Cortex of kidney (tissue), 1 donor: ENCODE data around the gene VPS8.
"Not testable (repeated sequence)": the region's sequence is repeated elsewhere in the genome, so short reads cannot be mapped to it uniquely, and the experiment has no call there.

Experiments
- DNase-seq: peaks from one replicate; lab custom pipeline; 2025; lab: John Stamatoyannopoulos, UW

The VPS8 gene

DNA sequence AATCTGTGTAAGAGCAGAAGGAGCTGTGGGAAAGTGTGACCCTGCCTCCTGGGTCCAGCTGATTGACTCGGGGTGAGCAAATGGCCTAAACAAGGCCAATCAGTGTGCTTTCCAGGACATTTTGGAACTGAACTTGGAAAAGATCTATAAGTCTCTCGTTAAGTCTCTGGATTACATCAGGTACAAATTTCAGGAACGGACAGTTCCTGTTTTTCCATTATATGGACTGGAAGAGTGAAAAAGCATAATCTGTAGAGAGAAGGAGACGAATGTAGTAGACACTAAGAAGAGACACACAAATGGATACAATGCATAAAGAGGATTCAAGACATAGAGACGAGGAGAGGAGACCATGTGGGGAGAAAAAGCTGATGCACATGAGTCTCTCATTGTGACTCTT lies 173.6 kb downstream of the VPS8 start:
- no peak for DNase-seq

DNA sequence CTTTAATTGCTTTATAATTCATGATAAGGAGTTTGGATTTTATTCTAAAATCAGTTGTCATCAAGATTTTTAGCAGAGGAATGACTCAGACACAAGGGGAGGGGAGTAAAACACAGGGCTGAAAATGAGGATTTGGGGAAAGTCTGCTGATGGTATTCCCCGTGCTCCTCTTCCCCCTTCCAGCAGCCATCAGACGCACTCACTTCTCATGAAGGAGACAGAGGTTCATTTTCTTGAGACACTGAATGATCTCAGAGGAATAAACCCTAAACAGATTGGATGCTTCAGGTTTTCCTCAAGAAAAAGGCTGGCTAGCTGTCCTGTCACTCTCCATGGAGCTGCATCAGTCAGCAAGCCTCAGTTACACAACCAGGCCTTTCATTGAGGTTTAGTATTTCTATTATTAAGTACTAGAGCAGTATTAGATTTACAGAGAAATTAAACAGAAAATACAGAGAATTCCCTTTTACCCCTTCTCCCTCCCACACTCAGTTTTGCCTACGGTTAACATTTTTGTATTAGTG lies 174.5 kb downstream of the VPS8 start:
- no peak for DNase-seq

DNA sequence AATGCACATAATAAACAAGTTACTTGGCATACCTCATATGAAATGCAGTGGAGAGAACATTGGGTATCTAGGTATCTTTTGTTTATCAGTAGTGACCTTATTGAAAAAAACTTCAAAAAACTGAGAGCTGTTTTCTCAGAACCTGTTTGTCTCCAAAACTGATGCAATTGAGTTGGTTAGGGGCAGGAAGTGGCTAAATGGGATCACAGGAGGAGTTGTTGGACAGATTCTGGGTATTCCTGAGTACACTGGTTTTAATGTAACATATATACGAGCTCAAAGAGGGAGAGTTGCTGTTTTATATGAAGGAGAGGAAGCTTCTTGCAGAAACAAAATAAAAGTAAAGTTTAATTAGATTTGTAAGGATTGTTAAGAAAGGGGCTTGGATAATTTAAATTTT lies 181.4 kb downstream of the VPS8 start:
- no peak for DNase-seq

DNA sequence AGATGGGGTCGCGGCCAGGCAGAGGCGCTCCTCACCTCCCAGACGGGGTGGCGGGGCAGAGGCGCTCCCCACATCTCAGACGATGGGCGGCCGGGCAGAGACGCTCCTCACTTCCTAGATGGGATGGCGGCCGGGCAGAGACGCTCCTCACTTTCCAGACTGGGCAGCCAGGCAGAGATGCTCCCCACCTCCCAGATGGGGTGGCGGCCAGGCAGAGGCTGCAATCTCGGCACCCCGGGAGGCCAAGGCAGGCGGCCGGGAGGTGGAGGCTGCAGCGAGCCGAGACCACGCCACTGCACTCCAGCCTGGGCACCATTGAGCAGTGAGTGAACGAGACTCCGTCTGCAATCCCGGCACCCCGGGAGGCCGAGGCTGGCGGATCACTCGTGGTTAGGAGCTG lies 191.9 kb downstream of the VPS8 start:
- not testable (repeated sequence) for DNase-seq

DNA sequence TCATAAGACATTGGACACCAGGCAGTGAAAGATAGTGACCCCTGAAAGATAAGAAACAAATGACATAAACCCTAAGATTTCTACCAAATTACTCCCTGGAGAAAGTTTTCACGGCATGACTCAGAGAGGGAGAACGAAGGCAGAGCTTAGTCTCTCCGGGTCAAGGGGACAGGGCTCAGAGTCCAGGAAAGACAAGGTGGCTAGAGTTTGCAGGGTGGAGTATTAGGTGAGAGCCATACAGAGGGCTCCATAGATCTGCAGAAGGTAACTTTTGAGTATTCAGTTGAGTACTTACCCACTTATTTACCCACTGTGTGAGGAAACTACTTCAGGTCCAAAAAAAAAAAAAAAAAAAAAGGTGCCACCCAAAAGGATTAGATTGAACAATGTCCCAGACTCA lies 197.7 kb downstream of the VPS8 start:
- DNase-seq, result no peak

DNA sequence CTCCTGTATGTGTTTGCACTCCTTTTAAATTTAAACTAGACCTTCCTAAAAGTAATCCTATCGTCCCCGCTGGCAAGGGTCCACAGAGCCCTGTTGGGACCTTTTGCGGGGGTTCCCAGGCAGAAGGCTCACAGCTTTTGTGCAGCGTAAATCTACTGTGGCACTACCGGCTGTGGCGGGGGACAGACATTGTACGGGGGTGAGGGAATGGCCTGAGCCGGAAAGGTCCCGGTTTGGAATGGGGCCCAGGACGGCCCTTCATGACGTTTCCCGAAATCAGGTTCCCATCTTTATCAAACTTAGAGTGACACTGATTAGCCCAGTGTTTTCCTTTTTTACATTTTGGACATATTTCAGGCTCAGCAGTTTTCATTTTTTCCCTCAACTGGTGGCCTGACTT lies 205.6 kb downstream of the VPS8 start:
- not testable (repeated sequence) for DNase-seq

DNA sequence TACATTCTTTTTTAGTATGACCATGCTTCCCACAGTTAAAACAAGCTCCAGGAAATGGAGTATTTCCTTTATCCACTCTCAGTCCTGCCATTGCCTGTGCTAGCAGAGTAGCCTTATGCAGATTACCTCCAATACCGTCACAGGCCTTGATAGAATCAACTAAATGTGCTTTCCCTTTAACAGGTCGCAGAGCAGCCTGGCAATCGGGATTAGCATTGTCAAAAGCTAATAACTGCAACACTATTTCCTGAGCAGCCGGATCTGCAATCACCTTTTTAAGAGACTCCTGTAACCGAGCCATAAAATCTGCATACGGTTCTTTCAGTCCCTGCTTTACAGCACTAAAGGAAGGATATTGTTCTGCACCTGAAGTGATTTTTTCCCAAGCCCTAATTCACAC lies 206.0 kb downstream of the VPS8 start:
- not testable (repeated sequence) for DNase-seq

DNA sequence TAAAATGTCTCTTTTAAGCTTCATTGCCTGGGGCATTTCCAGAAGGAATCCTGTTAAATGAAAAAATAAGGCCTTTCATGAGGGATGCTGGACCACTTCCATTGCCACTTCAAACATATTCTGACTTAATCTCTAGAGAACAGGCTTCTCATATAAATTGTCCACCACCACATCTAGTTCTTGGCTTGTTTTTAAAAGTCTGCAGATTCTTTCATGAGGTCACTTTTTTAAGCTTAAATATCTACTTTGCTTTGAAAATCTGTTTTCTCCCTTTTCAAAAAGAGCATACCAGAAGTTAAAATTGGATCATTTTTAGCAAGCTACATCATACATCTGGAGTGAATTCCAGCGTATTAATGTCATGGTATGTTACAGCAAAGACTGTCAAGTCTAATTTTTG lies 209.3 kb downstream of the VPS8 start:
- no peak for DNase-seq

DNA sequence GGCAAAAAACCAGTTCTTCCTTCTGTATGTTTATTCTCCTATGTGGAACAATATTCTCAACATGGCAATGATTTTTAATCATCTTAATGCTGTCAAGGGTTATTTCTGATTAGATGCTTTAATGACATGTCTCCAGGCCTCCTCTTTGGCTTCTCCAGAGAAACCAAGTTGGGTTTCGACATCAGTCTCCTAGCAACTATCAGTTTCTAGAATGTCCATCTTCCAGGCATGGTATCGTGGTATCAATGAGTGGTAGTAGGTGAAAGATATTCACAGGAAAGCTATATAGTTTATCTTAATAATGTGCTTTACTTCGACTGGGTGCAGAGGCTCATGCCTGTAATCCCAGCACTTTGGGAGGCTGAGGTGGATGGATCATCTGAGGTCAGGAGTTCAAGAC lies 212.4 kb downstream of the VPS8 start:
- no peak for DNase-seq

DNA sequence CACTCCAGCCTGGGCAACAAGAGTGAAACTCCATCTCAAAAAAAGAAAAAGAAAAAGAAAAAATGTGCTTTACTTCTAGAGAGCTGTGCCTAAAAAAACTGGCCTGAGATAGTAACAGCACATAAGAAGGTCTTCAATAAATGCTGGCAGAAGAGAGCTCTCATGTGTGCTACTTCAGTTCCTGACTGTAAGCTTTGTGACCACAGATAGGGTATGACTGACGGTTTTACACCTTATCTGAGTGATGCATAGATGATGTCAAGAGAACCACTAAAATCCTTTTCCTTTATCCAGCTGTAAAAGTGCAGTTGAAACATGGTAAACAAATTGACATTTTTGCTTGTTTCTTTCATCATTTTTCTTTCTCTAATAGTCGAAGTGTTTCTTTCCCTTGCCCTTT lies 213.0 kb downstream of the VPS8 start:
- DNase-seq, result no peak

DNA sequence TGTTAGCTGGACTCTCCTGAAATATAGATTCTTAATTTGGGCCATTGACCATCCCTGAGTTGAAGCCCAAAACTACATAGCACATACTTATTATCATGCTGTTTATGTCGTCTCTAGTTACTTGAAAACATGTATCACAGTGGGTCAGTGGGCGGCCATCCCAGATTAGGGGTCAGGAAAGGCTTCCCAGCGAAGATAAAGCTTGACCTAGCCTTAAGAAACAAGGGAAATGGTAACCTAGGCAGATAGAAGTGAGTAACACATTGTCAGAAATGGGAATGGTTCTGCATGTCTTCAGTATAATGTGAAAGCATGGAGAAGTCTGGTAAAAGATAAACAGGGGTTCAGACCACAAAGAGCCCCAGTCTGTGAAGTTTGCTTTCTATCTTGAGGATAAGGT lies 216.2 kb downstream of the VPS8 start:
- no peak for DNase-seq

DNA sequence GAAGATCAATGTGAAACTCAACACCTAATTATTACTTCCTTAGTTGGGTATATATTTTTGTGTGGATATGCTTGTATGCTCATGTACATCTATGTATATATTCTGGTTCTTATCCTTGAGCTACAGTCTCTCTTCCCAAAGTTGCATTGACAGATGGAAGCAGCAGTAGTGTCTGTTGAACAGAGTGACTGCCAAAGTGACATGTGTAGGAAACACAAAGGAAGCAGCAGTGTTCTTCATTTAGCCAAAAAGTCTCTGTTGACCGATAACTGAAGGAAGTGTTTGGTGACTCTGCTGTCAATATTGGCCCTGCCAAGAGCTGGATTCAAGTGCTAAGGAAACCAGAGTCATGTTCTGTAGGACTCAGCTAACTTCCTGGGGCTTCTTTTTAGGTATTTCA lies 217.1 kb downstream of the VPS8 start:
- DNase-seq, result no peak

DNA sequence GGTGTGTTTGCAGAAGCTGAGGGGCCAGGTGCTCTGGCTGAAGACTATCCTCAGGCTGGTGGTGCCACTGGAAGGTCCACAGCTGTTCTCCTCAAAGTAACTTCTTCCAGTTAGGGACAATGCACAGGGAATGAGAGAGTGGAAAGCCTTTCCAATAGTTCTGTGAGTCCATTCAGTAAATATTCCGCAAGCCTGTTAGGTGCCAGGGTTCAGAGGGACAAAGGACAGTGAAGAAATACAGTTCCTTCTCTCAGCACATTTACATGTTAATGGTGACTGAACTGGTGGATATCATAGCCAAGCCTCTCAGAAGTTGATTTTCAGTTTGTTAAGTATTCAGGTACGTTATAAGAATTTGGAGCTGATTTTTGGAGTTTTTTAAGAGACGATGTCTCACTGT lies 218.4 kb downstream of the VPS8 start:
- DNase-seq, result no peak

DNA sequence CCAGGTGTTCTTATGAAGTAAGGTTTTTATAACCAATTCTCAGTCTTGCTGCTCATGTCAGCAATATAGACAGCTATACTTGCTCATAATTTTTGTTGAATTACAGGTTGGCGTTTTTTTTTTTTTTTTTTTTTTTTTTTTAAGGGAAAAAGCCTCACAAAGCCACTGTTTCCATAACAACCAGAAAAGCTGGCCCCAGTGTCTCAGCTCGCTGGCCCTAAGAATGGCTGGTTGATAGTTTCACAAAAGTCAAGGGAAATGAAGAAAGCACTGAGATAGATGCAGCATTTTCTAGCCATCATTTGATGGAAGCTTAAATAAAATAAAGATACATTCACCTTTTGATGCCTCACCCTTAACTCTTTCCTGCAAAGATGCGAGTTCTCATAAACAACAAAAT lies 219.0 kb downstream of the VPS8 start:
- no peak for DNase-seq

DNA sequence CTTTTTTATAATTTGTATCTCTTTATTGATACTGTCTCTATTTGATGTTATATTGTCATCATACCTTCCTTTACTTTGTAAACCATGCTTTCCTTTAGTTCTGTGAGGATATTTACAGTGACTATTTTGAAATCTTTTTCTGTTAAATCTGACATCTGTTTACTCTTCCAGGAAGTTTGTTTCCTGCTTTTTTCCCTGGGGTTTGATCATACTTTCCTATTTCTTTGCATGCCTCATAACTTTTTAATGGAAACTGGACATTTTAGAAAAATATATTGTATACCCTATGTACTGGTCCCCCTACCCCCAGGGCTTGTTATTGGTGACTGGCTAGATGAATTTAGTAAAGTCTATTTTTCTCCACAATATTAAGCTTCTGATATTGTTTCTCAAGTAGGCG lies 225.8 kb downstream of the VPS8 start:
- no peak for DNase-seq

DNA sequence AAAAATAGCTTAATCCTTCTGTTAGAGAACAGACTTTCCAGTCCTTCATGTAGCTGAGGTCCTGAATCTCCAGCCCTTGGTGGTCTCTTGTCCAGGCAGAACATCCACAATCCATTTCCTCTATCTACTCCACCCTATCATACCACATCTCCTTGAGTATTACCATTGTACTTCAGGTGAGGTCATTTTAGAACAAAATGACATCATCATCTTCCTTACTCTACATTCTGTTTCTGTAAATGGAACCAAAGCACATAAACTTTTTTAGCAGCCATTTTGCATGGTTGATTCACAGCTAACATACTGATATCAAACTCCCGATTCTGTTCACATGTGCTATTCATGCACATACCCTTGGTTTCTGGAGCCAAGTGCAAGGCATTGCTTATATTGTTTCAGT lies 228.5 kb downstream of the VPS8 start:
- no peak for DNase-seq

DNA sequence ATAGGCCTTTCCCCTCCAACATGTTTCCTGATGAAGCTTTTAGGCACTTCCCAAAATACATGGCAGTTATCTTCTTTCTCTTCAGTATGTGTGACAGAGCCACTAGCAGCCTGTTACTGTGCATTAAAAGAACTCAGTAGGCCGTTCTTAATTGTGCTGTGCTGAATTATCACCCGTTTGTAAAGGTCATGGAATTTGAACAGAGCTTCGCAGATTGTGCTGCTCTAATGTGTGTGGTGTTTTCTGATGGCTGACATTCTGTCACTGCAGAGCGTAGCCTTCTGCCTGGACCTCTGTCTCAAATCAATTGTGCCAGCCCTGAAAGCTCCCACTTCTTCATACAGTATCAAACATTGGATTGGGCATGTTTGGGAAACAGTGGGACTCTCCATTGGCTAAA lies 229.6 kb downstream of the VPS8 start:
- DNase-seq, result no peak

DNA sequence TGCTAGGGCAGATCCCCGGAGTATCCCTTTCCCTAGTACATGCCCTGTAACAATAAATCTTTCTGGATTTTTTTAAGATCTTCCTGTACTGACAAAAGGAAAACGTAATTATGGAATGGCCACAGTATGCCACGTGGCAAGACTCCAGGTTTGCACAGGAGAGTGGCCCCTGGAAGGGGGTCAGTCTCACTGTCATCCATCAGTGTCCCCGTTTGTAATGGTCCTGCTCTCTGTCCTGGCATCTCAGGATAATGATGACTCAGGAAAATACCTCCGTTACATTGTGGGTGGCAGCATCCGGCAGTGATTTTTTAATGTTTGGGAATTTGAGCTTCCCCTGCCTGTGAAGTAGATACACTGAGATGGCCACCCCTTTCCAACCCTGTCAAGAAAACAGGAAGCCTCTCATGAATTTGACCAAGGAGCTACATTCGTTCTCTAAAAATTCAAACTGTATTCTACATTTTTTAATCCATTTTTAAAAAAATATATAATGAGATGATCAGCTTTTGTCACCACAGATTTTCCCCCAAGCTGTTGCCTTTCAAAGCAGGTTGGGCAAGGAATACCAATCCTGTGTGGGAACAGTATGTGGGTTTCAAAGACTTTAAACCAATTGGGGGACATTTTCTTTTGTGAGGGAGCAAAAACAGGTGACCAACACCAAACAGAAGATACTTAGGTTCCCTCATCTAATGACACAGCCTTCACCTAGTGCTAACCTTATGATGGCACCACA lies 230.5 kb downstream of the VPS8 start:
- DNase-seq, result no peak

DNA sequence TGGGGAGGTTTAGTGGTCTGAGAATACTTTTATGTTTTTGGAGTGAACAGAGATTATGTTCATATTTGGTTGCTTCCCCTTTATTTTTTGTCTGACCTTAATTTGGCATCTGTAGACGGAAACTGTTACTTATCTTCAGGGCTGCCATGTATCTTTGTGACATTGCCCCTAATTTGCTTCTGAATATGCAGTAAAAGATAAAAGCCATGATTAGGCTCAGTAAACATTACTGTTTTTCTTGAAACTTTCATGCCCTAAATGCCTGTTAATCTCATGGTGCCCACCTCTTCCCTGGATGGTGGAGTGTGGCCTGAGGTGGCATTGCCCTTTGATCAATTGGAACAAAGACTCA lies 234.2 kb downstream of the VPS8 start:
- DNase-seq, result no peak

DNA sequence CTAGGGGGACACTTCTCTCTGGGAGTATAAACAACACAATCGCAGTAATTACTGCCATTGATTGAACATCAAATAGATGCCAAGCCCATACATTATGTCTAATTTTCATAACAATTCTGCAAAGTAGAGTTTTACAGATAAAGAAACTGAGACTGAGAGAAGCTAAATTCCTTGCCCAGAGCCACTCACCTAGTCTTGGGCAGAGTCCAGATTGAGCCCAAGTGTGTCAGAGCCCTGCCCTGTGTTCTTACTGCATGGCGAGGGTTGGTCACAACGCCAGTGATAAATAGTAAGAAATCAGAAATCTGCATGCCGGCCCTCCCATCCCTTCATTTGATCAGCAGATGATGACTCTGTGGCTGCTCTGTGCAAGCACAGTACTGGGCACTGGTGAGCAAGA lies 234.6 kb downstream of the VPS8 start:
- DNase-seq, result no peak

DNA sequence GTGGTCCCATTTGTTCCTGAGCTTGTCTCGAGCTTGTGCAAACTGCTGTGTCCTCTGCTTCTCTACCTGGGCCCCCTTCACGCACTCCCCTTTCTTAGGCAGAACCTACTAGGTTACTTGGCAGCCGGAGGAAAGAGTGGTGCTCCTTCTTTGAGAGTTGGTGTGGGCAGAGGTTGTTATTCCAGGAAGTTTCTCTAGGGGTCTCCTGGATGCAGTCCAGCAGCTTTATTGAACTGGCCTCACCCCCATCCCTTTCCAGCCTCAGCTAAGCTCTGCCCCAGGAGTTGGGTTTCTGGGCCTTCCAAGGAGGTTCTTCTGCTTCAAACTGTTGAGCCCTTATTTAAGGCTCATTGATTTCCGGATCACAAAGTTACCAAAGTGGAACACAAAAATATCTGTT lies 237.7 kb downstream of the VPS8 start:
- no peak for DNase-seq

DNA sequence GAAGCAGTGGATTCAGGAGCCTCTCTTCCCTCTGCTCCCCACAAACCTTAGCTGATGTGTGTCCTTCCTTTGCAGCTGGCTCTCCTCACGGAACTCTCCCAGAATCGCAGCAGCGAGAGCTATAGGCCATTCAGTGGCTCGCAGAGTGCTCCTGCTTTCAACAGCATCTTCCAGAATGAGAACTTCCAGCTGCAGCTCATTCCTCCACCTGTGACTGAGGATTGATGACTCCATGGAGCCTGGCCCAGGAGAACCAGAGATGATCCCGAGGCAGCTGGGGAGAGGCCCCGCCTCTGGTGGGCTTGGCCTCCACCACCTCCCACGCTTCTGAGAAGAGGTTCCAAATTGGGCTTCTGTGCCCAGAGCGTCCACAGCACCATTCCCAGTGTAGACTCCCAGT lies 239.8 kb downstream of the VPS8 start:
- DNase-seq, result no peak

DNA sequence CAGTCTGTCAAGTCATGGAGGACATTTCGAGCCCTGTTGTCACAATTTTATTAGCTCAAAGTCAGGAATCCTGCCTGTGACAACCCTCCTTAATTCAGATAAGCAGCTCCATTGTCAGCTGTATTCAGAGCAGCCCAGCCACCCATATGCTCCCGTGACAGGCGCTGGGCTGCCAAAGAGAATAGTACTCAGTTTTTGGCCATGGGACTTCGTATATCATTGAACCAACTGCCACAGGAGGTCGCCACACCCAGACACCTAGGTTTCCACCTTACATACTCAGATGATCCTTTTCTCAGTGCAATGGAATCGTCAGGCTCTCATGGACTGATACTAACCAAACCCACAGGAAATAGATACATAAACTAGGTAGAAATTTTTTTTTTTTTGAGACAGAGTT lies 240.7 kb downstream of the VPS8 start:
- no peak for DNase-seq

DNA sequence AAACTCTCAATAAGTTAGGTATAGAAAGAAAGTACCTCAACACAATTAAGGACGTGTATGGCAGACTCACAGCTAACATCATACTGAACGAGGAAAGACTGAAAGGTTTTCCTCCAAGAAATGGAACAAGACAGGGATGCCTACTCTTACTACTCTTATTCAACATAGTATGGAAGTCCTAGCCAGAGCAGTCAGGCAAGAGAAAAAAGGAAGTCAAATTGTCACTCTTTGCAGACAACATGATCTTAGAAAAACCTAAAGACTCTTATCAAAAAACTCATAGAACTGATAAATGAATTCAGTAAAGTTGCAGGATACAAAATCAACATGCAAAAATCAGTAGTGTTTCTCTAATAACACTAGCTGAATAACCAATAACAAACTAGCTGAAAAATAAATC lies 244.9 kb downstream of the VPS8 start:
- no peak for DNase-seq

DNA sequence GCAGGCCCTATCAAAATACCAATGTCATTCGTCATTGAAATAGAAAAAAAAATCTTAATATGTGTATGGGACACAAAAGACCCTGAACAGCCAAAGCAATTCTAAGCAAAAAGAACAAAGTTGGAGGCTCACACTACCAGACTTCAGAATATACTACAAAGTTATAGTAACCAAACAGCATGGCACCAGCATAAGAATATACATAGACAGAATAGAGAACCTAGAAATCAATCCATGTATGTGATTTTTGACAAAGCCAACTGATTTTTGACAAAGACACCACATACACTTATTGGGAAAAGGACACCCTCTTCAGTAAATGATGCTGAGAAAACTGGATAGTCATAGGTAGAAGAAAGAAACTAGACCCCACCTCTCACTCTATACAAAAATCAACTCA lies 245.9 kb downstream of the VPS8 start:
- DNase-seq, result no peak
